GM19467 (cell line): Measurements from ENCODE around the gene ERGIC3.

Experiments
- ATAC-seq: cut with Tn5 transposase; IDR thresholded peaks from one replicate; pipeline ENCODE4 v1.9.1; 2021; ENCODE audit warnings: mild to moderate bottlenecking, moderate library complexity; ENCODE audit not compliant: unreplicated experiment

ERGIC3 gene

DNA sequence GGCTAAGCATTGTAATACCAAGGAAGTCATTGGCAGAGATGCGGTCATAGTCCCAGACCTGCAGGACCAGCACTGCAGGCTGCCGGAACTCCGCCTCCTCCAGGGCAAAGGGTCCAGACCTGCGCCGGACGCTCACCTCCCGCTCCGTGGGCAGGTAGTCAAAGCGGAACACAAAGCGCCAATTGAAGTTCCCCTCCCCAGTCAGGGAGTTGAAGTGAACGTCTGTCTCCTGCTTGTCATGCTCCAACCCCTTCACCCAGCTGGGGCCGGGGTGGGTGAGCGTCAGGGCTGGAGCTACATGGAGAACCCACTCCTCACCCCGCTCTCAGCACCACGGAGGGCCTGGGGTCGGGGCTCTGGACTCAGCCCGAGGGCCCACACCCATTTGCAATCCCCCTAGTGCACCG lies 18.2 kb downstream of the ERGIC3 start:
- ATAC-seq, result no peak

DNA sequence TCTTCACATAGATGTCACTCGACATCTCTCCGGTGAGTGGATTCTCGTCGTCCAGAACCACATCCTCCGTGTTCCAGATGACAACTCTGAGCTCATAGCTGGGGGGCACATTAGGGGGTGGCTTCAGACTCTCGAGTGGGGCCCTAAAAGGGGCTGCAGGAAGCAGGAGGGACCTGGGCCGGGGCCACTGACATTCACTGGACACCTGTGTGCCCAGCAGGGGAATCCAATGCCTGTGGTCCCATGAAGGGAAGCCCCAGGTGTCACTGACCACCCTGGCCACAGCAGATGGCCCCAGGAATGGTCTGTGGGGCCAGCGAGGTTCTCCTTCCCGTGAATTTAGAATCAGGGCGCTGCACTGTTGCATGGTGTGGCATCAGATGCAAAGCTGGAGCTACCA lies 18.7 kb downstream of the ERGIC3 start:
- no peak for ATAC-seq

DNA sequence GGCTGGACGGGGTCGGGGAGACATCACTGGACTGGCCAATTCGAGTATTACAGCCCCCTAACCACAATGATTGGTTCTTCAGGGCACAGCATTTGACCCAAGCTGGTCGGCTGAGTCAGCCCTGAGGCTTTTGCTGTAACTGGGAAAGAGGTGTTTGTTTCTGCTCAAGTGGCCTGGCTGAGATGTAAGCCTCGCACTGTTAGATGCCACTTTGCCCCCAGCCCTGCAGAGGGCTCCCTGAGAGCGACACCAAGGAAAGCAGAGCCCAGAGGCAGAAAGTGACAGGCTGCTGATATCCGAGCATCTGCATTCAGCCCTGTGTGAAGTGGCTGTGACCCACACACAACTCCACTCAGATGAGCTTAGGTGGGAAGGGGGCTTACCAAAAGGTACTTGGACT lies 19.4 kb downstream of the ERGIC3 start:
- ATAC-seq, result no peak

DNA sequence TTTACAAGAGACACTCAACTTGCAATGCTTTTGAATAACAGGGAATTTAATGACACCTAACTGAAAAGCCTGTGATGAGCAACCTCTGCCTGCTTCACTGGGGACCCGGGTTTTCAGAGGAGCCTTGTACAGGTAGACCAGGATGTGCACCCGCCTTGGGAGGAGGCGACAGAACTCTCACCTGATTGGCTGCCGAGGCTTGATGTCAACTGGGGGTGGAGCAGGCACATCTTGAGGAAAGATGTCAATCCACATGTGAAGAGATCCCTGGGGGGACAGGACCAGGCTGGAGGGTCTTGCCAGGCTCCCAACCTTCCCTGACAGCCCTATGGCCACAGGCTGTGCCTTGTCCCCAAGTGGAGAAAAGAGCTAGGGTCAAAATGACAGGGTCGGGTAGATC lies 19.8 kb downstream of the ERGIC3 start:
- no peak for ATAC-seq

DNA sequence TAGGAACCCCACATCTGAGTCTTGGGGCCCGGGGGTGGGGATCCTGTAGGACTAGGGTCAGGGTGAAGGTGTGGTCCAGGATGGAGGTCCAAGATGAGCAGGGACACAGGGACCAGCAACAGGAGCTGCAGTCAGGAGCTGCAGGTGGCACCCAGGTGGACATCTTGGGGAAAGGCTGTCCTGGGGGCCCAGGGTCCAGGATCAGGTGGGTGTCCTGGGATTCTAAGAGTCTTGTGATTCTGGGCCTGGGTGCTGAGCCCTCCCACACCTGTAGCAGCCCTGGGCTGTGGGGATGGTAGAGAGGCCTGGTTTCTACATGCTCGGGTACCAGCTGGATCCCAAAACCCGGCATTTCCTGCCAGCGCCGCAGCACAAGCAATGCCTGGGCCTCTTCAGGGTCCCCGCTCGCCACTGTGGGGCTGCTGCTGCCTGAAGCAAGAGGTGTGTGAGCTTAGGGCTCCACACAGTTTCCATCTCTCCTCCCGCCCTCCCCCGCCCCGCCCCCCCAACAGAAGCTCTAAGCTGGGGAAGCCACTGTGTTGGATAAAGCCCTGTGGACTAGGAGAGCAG lies 20.7 kb downstream of the ERGIC3 start:
- ATAC-seq, result no peak

DNA sequence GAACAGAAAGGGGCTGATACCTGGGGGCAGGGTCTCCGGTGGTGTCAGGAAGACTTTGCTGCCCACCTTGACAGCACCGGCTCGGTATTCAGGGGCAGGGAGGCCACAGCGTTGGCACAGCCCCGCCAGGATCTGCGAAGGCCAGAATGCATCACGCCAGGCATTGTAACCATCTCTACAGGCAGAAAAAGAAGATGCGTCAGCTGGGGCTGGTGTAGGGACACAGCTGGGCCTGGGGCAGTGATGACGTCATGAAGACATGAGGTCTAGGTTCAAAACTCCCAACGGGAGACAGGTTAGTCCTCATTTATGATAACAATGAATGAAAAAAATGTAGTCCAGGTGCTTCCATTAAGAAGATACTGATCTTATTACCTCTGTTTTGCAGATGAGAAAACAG lies 22.0 kb downstream of the ERGIC3 start:
- no peak for ATAC-seq

DNA sequence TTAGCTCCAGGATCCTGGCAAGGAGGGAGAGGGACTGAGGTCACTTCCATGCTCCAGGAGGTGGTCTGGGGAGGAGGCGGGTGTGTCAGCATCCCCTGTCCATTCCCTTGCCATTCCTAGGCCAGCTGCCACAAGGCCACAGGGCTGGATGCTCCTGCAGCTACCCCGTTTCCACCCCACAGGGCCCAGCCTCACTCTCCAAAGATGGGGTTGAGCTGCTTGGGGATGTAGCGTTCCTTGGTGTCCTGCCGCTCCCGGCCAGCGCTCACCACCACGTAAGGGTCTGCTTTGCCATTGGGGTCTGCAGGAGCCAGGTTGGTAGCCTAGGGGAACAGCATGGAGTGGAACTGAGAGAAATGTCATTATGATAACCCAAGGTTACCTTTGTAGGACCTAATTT lies 23.0 kb downstream of the ERGIC3 start:
- no peak for ATAC-seq

DNA sequence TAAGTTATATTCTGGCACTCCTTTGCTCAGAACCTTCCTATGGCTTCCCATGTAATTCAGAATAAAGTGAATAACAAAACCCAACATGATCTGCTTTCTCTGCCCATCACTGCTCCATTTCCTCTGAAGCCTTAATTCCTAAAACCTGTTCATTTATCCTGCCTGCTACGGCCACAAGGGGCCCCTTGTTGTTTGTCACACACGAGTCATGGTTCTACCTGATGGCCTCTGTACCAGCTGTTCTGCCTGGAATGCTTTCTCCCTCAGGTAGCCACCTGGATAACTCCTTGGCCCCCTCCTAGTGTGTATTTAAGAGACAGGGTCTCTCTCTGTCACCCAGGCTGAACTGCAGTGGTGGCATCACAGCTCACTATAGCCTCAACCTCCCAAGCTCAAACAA lies 26.8 kb downstream of the ERGIC3 start:
- ATAC-seq, result no peak

DNA sequence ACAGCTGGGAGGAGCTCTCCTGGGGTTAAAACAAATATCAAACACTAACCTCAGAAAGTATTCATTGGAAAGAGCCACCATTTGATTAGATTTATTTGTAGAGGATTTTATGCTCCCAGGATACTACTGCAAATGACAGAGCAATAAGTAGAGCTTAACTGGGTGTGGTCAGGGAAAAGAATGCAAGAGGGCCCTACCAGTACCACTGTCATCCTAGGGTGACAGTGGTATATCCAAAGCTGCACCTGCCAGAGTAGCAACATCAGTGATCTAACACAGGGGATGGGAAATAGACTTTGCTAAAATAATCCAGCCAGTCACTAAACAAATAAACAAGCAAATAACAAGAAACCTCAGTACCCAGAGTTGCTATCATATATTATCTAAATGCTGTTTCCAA lies 29.7 kb downstream of the ERGIC3 start:
- ATAC-seq, result no peak

DNA sequence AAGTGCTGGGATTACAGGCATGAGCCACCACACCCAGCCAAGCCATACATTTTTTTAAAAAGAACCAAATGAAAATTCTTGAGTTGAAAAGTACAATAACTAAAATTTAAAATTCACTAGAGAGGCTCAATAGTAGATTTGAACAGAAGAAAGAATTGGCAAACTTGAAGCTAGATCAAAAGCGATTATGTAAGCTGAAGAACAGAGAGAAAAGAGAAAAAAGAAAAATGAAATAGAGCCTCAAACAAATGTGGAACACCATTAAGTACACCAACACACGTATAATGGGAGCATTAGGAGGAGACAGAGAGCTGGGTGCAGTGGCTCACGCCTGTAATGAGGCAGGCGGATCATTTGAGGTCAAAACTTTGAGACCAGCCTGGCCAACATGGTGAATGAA lies 31.0 kb downstream of the ERGIC3 start:
- no peak for ATAC-seq

DNA sequence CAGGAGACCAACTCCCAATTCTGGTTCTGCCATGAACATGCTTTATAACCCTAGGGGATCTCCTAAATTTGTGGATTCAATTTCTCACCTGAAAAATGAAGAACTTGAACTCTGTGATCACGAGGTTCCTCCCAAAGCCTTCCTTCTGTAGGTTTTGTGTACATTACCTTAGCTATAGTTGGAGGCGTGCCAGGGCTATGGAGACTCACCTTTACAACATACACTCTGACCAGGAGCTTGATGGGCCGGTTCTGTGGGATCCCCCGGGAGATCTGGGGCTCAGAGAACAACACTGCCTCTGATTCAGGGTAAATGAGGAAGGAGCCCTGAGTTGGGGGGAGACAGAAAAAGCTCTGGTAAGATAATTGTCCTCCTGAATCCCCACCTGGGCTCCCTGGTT lies 34.1 kb downstream of the ERGIC3 start:
- ATAC-seq, result no peak

DNA sequence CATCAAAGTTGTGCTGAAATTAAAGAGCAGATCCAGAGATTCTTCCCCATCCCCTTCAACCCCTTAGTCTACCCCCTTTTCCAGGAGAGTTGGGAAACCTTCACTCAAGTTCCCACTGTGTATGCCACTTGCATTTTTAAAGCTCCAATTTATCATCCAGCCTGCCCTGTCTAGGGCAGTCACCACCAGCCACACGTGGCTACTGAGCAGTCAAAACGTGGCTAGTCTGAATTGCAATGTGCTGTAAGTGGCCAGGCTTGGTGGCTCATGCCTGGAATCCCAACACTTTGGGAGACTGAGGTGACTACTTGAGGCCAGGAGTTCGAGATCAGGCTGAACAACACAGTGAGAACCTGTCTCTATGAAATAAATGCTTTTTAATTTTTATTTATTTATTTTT lies 34.9 kb downstream of the ERGIC3 start:
- no peak for ATAC-seq

DNA sequence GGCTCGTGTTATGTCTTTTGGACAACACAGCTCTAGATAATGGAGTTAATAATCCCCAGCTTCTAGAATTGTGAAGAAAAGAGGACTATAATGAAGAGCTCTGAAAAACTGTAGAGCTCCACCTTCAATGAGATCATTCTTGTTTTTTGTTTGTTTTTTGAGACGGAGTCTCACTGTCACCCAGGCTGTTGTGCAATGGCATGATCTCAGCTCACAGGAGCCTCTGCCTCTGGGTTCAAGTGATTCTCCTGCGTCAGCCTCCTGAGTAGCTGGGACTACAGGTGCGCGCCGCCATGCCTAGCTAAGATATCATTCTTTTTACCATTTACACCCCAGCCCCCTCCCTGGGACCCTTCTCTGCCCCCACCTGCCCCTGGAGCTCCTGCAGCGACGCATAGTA lies 36.6 kb downstream of the ERGIC3 start:
- no peak for ATAC-seq

DNA sequence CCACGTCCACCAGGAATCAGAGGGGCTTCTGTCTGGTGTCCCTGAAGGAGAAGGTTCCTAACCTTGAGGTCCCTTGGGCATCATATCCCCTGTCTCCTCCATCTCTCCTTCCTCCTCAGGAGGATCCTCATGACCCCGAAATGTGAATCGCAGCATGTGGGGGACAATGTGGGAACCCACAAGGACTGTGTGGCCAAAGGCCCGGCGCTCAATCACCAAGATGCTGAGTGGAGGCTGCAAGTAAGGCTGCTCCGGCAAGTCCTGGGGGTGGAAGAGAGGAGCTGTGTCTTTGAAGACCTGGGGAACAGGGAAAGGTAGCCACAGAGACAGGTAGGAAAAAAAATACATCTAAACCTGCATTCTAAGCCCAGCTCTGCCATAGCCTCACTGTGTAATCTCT lies 37.3 kb downstream of the ERGIC3 start:
- no peak for ATAC-seq

DNA sequence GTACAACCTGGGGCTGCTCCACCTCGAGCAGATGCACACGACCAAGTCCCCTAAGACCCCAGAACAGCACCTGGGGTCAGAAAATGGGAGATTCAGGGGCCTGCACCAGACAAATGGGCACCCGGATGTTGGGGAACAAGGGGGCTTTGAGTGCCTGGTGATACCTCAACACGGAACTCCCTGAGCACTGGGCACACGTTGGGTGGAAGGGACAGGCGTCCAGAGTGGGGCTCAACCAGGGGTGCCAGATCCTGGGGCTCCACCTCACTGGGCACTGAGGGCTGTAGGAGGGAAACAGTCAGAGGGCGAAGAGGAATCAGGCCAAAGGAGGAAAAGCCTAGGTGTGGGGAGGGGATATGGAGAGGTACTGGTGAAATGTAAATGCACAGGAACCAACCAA lies 40.3 kb downstream of the ERGIC3 start:
- no peak for ATAC-seq

DNA sequence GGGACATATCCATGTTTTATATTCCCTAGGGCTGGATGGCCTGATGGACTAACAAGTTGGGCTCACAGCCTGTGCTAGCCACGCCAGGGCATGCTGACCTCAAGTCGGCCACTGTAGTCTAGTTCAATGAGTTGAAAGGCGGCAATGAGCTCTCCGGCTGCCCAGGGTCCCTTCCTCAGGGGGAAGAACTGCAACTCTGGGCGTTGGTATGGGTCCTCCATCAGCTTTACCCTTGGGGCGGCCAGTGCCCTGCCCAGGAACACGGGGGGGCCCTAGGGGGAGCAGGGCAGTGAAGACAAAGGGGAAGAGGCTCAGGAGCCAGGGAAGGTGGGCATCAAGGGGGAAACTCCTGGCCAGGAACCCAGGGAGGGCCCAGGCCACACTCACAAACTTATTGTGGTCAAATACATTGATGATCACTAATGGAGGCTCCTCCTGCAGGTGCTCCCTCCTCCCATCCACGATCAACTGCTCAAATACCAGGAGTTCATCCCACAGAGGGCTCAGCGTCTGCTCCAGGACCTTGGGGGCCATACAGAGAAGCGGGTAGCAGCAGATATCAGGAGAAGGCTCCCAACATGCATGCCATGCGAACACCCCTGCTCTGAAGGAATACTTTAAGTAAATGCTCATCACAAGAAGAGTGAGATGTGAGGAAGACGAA lies 41.0 kb downstream of the ERGIC3 start:
- ATAC-seq, result no peak

DNA sequence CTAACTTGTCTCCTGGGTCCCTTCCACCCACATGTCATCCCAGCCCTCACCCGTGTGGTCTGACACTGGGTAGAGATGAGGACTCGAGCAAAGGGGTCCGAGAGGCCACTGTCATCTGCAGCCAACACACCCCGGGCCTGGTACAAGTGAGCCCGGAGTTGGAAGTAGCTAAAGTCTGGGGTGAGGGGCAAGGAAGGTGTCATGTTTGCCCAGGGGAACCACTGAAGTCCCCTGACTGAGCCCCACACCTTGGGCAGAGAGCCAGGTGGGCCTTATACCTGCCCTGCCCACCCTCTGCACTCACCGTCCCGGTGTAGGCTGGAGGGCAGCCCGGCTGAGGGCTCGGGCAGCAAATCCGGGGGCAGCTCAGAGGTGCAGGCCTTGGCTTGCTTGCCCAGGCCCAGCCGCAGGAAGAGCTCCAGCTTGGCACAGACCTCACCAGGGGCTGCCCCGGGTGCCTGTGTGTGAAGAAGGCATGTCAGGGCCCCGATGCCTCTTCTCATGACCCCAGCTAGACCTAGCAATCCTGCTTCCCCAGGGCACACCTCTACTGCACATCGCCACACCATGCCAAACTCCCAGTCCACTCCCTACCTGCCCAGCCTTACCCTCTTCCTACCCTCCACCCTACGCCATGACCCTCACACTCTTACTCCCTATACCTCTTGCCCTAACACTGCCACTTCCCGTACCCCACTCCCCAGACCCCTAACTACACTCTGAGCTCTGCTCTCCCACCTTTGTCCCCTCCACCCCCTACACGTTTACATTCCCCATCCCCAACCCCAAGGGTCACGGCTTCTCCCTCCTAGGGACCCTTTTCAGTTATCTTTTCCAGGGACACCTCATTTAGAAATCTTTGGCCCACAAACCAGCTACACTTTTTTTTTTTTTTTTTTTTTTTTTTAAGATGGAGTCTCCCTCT lies 42.0 kb downstream of the ERGIC3 start:
- ATAC-seq, result no peak

DNA sequence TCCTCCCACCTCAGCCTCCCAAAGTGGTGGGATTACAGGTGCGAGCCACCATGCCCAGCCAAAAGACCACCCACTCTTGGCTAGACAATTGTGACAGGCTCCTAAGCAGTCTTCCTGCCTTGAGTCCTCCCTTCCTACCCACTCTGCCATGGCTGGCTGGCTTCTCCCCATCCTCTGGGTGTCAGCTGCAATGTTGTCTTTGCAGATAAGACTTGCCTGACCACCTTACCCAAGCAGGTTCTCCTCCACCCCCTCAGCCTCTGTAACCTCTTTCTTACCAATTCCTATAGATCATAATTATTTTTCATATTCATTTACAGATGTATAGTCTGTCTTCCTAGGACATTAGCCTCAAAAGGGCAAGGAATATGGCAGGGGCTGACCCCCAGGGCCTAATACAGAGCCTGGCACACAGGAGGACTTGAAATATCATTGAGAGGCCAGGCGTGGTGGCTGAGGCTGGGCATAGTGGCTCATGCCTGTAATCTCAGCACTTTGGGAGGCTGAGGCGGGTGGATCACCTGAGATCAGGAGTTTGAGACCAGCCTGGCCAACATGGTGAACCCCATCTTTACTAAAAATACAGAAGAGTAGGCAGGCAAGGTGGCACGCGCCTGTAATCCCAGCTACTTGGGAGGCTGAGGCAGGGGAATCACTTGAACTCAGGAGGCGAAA lies 45.0 kb downstream of the ERGIC3 start:
- no peak for ATAC-seq

DNA sequence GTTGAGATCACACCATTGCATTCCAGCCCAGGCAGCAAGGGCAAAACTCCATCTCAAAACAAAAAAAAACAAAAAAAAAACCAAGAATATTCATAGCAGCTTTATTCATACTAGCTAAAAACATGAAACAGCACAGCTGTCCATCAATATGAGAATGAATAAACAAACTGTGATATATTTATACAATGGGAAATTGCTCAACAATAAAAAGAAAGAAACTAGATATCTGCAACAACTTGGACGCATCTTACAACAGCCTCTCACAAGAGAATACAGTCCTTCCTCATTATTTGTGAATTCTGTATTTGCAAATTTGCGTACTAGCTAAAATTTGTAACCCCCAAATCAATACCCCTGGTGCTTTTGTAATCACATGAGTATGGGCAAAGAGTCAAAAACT lies 45.6 kb downstream of the ERGIC3 start:
- no peak for ATAC-seq

DNA sequence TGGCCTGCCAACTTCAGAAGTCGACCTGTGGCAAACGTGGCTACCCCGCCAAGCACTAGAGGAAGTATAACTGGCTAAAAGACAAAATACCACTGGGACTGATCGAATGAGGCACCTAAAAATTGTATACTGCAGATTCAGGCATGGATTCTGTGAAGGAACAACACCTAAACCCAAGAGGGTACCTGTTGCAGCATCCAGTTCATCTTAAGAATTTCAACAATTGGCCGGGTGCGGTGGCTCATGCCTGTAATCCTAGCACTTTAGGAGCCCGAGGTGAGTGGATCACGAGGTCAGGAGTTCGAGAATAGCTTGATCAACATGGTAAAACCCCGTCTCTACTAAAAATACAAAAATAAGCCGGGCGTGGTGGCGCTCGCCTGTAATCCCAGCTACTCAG lies 46.5 kb downstream of the ERGIC3 start:
- no peak for ATAC-seq

DNA sequence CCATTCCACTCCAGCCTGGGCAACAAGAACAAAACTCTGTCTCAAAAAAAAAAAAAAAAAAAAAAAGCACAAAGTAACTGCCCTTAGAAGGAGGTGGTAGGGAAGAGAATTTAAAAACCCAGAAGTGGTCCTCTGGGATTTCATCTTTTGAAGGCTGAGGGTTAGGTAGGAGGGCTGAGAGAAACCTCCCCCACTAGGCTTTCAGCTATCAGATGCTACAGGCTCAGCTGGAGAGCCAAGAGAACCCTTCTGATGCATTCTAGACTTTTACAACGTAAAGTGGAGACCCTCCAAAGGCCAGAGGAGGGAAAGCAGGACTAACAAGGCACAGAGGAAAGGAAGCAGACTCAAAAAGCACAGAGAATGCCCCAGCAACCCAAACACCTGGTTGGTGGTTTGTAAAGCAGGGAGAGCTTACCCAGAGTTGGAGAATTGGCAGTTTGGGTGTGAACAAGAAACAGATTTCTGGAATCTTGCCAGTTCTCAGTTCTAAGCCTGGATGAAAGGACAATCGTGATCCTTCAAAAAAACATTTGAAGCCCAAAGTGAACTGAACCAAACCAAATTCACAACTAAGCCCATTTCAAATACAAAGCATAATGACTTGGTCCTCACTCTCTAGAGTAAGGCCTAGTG lies 50.6 kb downstream of the ERGIC3 start:
- ATAC-seq, result no peak
